ENCODE measurements around the gene SCAMP2.
A peak's percentile ranks its signal among the peaks of the same experiment; 100 is the strongest.

Gene SCAMP2

DNA sequence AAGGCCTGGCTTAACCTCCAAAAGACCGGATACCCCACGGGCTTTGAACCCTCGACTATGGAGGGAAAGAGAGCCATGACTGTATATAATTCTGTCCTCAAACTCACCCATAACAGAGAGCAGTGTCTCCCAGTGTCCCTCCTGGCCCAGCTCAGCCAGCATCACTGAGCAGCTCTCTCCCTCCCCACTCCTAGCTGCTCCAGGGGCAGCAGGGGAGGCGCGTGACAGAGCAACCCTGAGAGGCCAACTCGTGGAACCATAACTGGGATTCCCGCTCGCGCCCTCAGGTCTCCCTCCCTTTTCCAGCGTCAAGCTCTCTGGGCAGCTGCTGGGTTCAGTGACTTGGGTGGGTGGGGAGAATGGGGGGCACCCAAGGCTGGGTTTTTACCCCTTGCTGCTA lies 47.3 kb downstream of the SCAMP2 start:
- WGBS (ENCODE audit: insufficient coverage): 80% methylated on average over 1 of the region's 10 CpGs
- Histone ChIP-seq H3K9me3 (ENCODE audit: control extremely low read depth in 1 of 5, control insufficient read depth in 4 of 5, insufficient read depth in 2 of 5, low read depth in 1 of 5, low read length in 4 of 5) (no peaks in the 10 kb centered on the region), H3K36me3 (ENCODE audit: control insufficient read depth in 4 of 4, insufficient read depth in 4 of 4, low read length in 3 of 4) (no peaks in the 10 kb centered on the region), H3K27me3 (replicated peaks in 2 of 5; ENCODE audit: control insufficient read depth in 4 of 5, insufficient read depth in 5 of 5, low read length in 4 of 5) (peaks cover 0 to 29% (median 9%) of the 10 kb centered on the region in 5 experiments), H3K4me1 (ENCODE audit: control extremely low read depth in 1 of 4, control insufficient read depth in 4 of 4, insufficient read depth in 4 of 4, low read length in 3 of 4) (peaks cover 0 to 7% (median 3%) of the 10 kb centered on the region in 4 experiments), H3K27ac (ENCODE audit: insufficient read depth in 1 of 2, low read depth in 1 of 2, low read length in 2 of 2, poor library complexity in 1 of 2, severe bottlenecking in 2 of 2) (no peak overlapping the region), H3K4me3 (ENCODE audit: control insufficient read depth in 1 of 7, extremely low read depth in 1 of 7, insufficient read depth in 4 of 7, low read depth in 2 of 7, low read length in 6 of 7) (no peak overlapping the region)
- POLR2A ChIA-PET: no interaction called here
- CTCF ChIA-PET: interaction anchor here (0.7 to 1.1 kb wide), 4 partner anchors 9 to 17 kb away, joined by 3 to 4 read pairs (median 3); partner anchors contain the start of gene ULK3
- no peak for DNase-seq

DNA sequence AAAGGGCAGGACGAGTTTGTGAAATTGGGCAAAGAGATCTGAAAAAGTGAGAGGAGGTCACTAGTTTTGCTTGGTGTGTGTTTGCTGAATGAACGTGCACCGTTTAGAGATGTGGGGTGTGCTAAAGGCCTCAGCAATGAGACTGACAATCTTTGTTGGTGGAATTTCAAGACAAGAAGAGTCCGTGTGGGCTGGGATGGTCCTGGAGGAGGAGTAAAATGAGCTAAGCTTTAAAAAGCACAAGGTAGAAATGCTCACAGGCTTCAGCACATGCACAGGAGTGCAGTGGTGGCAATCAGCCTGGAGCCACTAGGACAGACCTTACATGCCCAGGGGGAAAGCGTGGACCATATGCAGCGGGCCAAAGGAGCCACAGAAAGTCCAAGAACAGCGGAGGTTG lies 48.2 kb downstream of the SCAMP2 start:
- ChIA-PET CTCF (interaction anchor here (1.1 to 1.5 kb wide), 3 partner anchors 8 to 77 kb away, joined by 4 to 5 read pairs (median 4); no protein-coding TSS in a partner anchor), POLR2A (no interaction called here)
- no peaks in the 10 kb centered on the region for H3K9me3 ChIP-seq (ENCODE audit: control extremely low read depth in 1 of 5, control insufficient read depth in 4 of 5, insufficient read depth in 2 of 5, low read depth in 1 of 5, low read length in 4 of 5)
- H3K27me3 ChIP-seq (replicated peaks in 2 of 5; ENCODE audit: control insufficient read depth in 4 of 5, insufficient read depth in 5 of 5, low read length in 4 of 5): peaks cover 0 to 29% (median 9%) of the 10 kb centered on the region in 5 experiments
- H3K4me3 ChIP-seq (ENCODE audit: control insufficient read depth in 1 of 7, extremely low read depth in 1 of 7, insufficient read depth in 4 of 7, low read depth in 2 of 7, low read length in 6 of 7): no peak overlapping the region
- 93% methylated on average over 7 of the region's 7 CpGs for WGBS (ENCODE audit: insufficient coverage)
- no peak for DNase-seq
- no peak overlapping the region for H3K27ac ChIP-seq (ENCODE audit: insufficient read depth in 1 of 2, low read depth in 1 of 2, low read length in 2 of 2, poor library complexity in 1 of 2, severe bottlenecking in 2 of 2)
- H3K4me1 ChIP-seq (ENCODE audit: control extremely low read depth in 1 of 4, control insufficient read depth in 4 of 4, insufficient read depth in 4 of 4, low read length in 3 of 4): peaks cover 0 to 7% (median 3%) of the 10 kb centered on the region in 4 experiments
- no peaks in the 10 kb centered on the region for H3K36me3 ChIP-seq (ENCODE audit: control insufficient read depth in 4 of 4, insufficient read depth in 4 of 4, low read length in 3 of 4)

DNA sequence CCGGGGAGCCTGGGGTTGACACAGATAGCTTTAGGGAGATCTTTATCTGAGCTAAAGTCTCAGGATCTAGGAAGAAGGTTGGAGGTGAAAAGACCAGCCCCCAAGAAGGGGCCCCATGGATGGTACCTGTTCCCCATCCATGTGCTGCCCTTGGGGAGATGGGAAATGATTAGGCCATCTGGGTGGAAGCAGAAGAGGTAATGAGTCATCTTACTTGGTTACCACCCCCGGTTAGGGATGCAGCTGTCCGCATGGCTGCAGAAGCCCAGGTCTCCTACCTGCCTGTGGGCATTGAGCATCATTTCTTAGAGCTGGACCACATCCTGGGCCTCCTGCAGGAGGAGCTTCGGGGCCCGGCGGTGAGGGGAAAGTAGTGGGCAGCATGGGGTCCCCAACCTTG lies 49.8 kb downstream of the SCAMP2 start:
- H3K36me3 ChIP-seq (ENCODE audit: control insufficient read depth in 4 of 4, insufficient read depth in 4 of 4, low read length in 3 of 4): no peaks in the 10 kb centered on the region
- POLR2A ChIA-PET: no interaction called here
- peak in 1 of 3 donors; percentile 17 for DNase-seq
- WGBS (ENCODE audit: insufficient coverage): 92% methylated on average over 3 of the region's 6 CpGs
- H3K4me3 ChIP-seq (ENCODE audit: control insufficient read depth in 1 of 7, extremely low read depth in 1 of 7, insufficient read depth in 4 of 7, low read depth in 2 of 7, low read length in 6 of 7): no peak overlapping the region
- peaks cover 0 to 12% (median 8%) of the 10 kb centered on the region in 4 experiments for H3K4me1 ChIP-seq (ENCODE audit: control extremely low read depth in 1 of 4, control insufficient read depth in 4 of 4, insufficient read depth in 4 of 4, low read length in 3 of 4)
- CTCF ChIA-PET: interaction anchor here (1.0 to 1.6 kb wide), 5 partner anchors 16 to 124 kb away, joined by 3 to 4 read pairs (median 3); no protein-coding TSS in a partner anchor
- H3K27me3 ChIP-seq (replicated peaks in 2 of 5; ENCODE audit: control insufficient read depth in 4 of 5, insufficient read depth in 5 of 5, low read length in 4 of 5): peaks cover 0 to 24% (median 9%) of the 10 kb centered on the region in 5 experiments
- H3K9me3 ChIP-seq (ENCODE audit: control extremely low read depth in 1 of 5, control insufficient read depth in 4 of 5, insufficient read depth in 2 of 5, low read depth in 1 of 5, low read length in 4 of 5): no peaks in the 10 kb centered on the region
- no peak overlapping the region for H3K27ac ChIP-seq (ENCODE audit: insufficient read depth in 1 of 2, low read depth in 1 of 2, low read length in 2 of 2, poor library complexity in 1 of 2, severe bottlenecking in 2 of 2)

DNA sequence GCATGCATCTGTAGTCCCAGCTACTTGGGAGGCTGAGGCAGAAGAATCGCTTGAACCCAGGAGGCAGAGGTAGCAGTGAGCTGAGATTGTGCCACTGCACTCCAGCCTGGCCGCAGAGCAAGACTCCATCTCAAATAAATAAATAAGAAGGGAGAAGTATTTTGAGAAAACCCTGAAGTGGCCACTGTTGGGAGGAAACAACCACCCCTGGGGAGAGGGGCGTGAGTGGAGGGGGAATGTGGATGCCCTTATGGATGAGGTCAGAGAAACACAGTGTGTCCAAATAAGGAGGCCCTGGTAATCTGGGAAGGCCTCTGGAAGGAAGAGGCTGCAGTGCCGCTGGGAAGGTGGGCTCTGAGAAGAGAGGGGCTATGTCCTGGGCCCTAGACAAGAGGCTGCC lies 50.9 kb downstream of the SCAMP2 start:
- POLR2A ChIA-PET: no interaction called here
- Histone ChIP-seq H3K4me3 (ENCODE audit: control insufficient read depth in 1 of 7, extremely low read depth in 1 of 7, insufficient read depth in 4 of 7, low read depth in 2 of 7, low read length in 6 of 7) (no peak overlapping the region), H3K27me3 (replicated peaks in 2 of 5; ENCODE audit: control insufficient read depth in 4 of 5, insufficient read depth in 5 of 5, low read length in 4 of 5) (peaks cover 0 to 13% (median 5%) of the 10 kb centered on the region in 5 experiments), H3K4me1 (ENCODE audit: control extremely low read depth in 1 of 4, control insufficient read depth in 4 of 4, insufficient read depth in 4 of 4, low read length in 3 of 4) (peaks cover 0 to 12% (median 8%) of the 10 kb centered on the region in 4 experiments), H3K9me3 (ENCODE audit: control extremely low read depth in 1 of 5, control insufficient read depth in 4 of 5, insufficient read depth in 2 of 5, low read depth in 1 of 5, low read length in 4 of 5) (no peaks in the 10 kb centered on the region), H3K36me3 (ENCODE audit: control insufficient read depth in 4 of 4, insufficient read depth in 4 of 4, low read length in 3 of 4) (no peaks in the 10 kb centered on the region), H3K27ac (ENCODE audit: insufficient read depth in 1 of 2, low read depth in 1 of 2, low read length in 2 of 2, poor library complexity in 1 of 2, severe bottlenecking in 2 of 2) (no peak overlapping the region)
- whole genome bisulfite sequencing (ENCODE audit: insufficient coverage): 90% methylated on average over 3 of the region's 4 CpGs
- DNase-seq: no peak
- CTCF ChIA-PET: interaction anchor here (1.0 to 1.6 kb wide), 3 partner anchors 20 to 159 kb away, joined by 3 to 4 read pairs (median 3); no protein-coding TSS in a partner anchor

DNA sequence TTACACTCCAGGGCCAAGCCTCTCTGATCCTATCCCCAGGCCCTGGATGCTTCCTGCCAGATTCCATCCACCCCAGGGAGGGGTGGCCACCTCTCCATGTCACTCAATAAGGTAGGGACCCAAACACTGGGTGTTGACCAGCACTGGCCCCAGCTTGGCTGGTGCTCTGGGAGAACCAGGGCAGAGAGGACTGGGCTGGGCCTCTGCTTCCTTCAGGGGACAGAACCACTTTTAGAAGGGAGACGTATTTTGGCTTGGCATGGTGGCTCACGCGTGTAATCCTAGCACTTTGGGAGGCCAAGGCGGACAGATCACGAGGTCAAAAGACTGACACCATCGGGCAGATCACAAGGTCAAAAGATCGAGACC lies 51.4 kb downstream of the SCAMP2 start:
- no peak overlapping the region for H3K4me3 ChIP-seq (ENCODE audit: control insufficient read depth in 1 of 7, extremely low read depth in 1 of 7, insufficient read depth in 4 of 7, low read depth in 2 of 7, low read length in 6 of 7)
- WGBS (ENCODE audit: insufficient coverage): 100% methylated on average over 5 of the region's 7 CpGs
- CTCF ChIA-PET: interaction anchor here (0.9 to 2.0 kb wide), 6 partner anchors 9 to 159 kb away, joined by 3 to 7 read pairs (median 4); no protein-coding TSS in a partner anchor
- H3K4me1 ChIP-seq (ENCODE audit: control extremely low read depth in 1 of 4, control insufficient read depth in 4 of 4, insufficient read depth in 4 of 4, low read length in 3 of 4): peaks cover 0 to 10% (median 8%) of the 10 kb centered on the region in 4 experiments
- H3K36me3 ChIP-seq (ENCODE audit: control insufficient read depth in 4 of 4, insufficient read depth in 4 of 4, low read length in 3 of 4): no peaks in the 10 kb centered on the region
- no peaks in the 10 kb centered on the region for H3K9me3 ChIP-seq (ENCODE audit: control extremely low read depth in 1 of 5, control insufficient read depth in 4 of 5, insufficient read depth in 2 of 5, low read depth in 1 of 5, low read length in 4 of 5)
- peaks cover 0 to 8% (median 3%) of the 10 kb centered on the region in 5 experiments for H3K27me3 ChIP-seq (replicated peaks in 2 of 5; ENCODE audit: control insufficient read depth in 4 of 5, insufficient read depth in 5 of 5, low read length in 4 of 5)
- DNase-seq: no peak
- no peak overlapping the region for H3K27ac ChIP-seq (ENCODE audit: insufficient read depth in 1 of 2, low read depth in 1 of 2, low read length in 2 of 2, poor library complexity in 1 of 2, severe bottlenecking in 2 of 2)
- POLR2A ChIA-PET: no interaction called here

DNA sequence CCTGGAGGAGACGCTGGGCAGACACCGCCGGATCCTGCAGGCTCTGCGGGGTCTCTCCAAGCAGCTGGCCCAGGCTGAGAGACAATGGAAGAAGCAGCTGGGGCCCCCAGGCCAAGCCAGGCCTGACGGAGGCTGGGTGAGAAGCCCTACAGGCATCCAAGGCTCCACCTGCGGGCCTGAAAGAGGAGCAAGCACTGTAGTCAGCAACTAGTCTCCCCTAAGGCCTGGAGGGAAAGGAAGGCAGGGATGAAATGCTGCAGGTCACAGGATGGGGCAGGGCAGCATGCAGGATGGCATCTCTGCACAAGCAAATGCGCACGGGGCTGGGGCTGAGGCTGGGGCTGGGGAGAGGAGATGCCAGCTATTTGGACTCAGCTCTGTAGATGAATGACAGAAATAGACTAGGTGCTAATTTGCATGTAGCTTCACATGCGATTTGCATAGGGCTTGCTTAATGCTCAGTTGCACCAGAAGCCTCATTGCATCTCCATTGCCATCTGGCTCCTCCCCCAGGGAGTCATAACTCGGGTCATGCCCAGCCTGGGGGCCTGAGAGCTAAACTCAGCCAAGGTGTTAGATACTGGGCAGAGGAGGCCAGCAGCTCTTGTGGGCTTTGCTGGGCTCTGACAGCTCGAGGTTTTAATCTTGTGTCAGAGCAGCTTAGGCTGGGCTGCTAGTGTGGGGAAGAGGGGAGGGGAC lies 51.9 kb downstream of the SCAMP2 start:
- POLR2A ChIA-PET: no interaction called here
- Histone ChIP-seq H3K9me3 (ENCODE audit: control extremely low read depth in 1 of 5, control insufficient read depth in 4 of 5, insufficient read depth in 2 of 5, low read depth in 1 of 5, low read length in 4 of 5) (no peaks in the 10 kb centered on the region), H3K36me3 (ENCODE audit: control insufficient read depth in 4 of 4, insufficient read depth in 4 of 4, low read length in 3 of 4) (no peaks in the 10 kb centered on the region), H3K4me3 (ENCODE audit: control insufficient read depth in 1 of 7, extremely low read depth in 1 of 7, insufficient read depth in 4 of 7, low read depth in 2 of 7, low read length in 6 of 7) (no peak overlapping the region), H3K27ac (ENCODE audit: insufficient read depth in 1 of 2, low read depth in 1 of 2, low read length in 2 of 2, poor library complexity in 1 of 2, severe bottlenecking in 2 of 2) (no peak overlapping the region), H3K27me3 (replicated peaks in 2 of 5; ENCODE audit: control insufficient read depth in 4 of 5, insufficient read depth in 5 of 5, low read length in 4 of 5) (peaks cover 0 to 5% (median 0%) of the 10 kb centered on the region in 5 experiments), H3K4me1 (ENCODE audit: control extremely low read depth in 1 of 4, control insufficient read depth in 4 of 4, insufficient read depth in 4 of 4, low read length in 3 of 4) (peaks cover 0 to 7% (median 5%) of the 10 kb centered on the region in 4 experiments)
- 98% methylated on average over 6 of the region's 11 CpGs for WGBS (ENCODE audit: insufficient coverage)
- CTCF ChIA-PET: interaction anchor here (0.8 to 2.0 kb wide), 8 partner anchors 10 to 186 kb away, joined by 3 to 7 read pairs (median 4); no protein-coding TSS in a partner anchor
- no peak for DNase-seq

DNA sequence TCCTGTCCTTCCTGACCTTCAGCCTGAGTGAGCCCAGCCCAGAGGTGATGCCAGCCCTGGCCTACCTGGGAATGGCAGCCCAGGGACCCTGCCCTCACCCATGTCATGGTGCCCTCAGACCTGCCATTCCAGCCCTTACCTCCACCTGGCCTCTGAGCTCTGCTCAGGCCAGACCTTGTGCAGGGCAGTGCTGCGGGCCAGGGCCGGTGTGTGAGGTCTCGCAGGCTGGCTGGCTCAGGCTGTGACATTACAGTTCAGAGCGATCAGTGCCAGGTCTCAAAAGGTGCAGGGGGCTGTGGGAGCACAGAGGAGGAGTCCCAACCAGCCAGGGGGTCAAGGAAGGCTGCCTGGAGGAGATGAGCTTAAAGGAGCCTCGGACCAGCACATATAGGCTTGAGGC lies 53.1 kb downstream of the SCAMP2 start:
- Histone ChIP-seq H3K4me1 (ENCODE audit: control extremely low read depth in 1 of 4, control insufficient read depth in 4 of 4, insufficient read depth in 4 of 4, low read length in 3 of 4) (peaks cover 0 to 7% (median 4%) of the 10 kb centered on the region in 4 experiments), H3K27me3 (replicated peaks in 2 of 5; ENCODE audit: control insufficient read depth in 4 of 5, insufficient read depth in 5 of 5, low read length in 4 of 5) (peaks cover 0 to 2% (median 0%) of the 10 kb centered on the region in 5 experiments), H3K36me3 (ENCODE audit: control insufficient read depth in 4 of 4, insufficient read depth in 4 of 4, low read length in 3 of 4) (no peaks in the 10 kb centered on the region), H3K27ac (ENCODE audit: insufficient read depth in 1 of 2, low read depth in 1 of 2, low read length in 2 of 2, poor library complexity in 1 of 2, severe bottlenecking in 2 of 2) (no peak overlapping the region), H3K4me3 (ENCODE audit: control insufficient read depth in 1 of 7, extremely low read depth in 1 of 7, insufficient read depth in 4 of 7, low read depth in 2 of 7, low read length in 6 of 7) (no peak overlapping the region), H3K9me3 (ENCODE audit: control extremely low read depth in 1 of 5, control insufficient read depth in 4 of 5, insufficient read depth in 2 of 5, low read depth in 1 of 5, low read length in 4 of 5) (no peaks in the 10 kb centered on the region)
- ChIA-PET CTCF (interaction anchor here (0.8 to 2.0 kb wide), 5 partner anchors 12 to 185 kb away, joined by 3 to 7 read pairs (median 6); no protein-coding TSS in a partner anchor), POLR2A (no interaction called here)
- DNase-seq: no peak
- 93% methylated on average over 5 of the region's 5 CpGs for whole genome bisulfite sequencing (ENCODE audit: insufficient coverage)

Measured in common myeloid progenitor, CD34-positive (primary cell).